Mesenchymal stem cell (in vitro differentiated cells and primary cell): Measurements from ENCODE around the gene AIG1.

ENCODE experiments used
- DNase-seq: peaks from one replicate; pipeline ENCODE4 v3.0.0-alpha.2; 2013
- H2AFZ ChIP-seq: one replicate; pipeline ENCODE4 v1.6.1; 2013; ENCODE audit warnings: low read depth, mild to moderate bottlenecking, control low read depth, inconsistent platforms, low read length, moderate library complexity
- H2AK5ac ChIP-seq: 2 replicates; pipeline ENCODE4 v1.6.1; 2013; ENCODE audit warnings: low read length, moderate library complexity, mild to moderate bottlenecking, inconsistent platforms; ENCODE audit not compliant: severe bottlenecking
- H2BK120ac ChIP-seq: one replicate; pipeline ENCODE4 v1.6.1; 2013; ENCODE audit warnings: low read depth, mild to moderate bottlenecking, inconsistent platforms, low read length, moderate library complexity
- H2BK12ac ChIP-seq, 2 experiments: one replicate each; pipeline ENCODE4 v1.6.1; 2013; ENCODE audit warnings: inconsistent platforms in 2 of 2, low read length in 2 of 2, mild to moderate bottlenecking in 2 of 2, moderate library complexity in 2 of 2, control low read depth in 1 of 2
- H2BK15ac ChIP-seq: one replicate; pipeline ENCODE4 v1.6.1; 2013; ENCODE audit warnings: mild to moderate bottlenecking, low read depth, inconsistent platforms; ENCODE audit not compliant: poor library complexity, severe bottlenecking
- H2BK5ac ChIP-seq: 2 replicates; pipeline ENCODE4 v1.6.1; 2013; ENCODE audit warnings: low read depth, mild to moderate bottlenecking, low read length, control low read depth, inconsistent platforms; ENCODE audit not compliant: poor library complexity, severe bottlenecking
- H3K14ac ChIP-seq, 2 experiments: one replicate each; pipeline ENCODE4 v1.6.1; 2013; ENCODE audit warnings: inconsistent platforms in 2 of 2, low read length in 2 of 2, control low read depth in 1 of 2, mild to moderate bottlenecking in 1 of 2, moderate library complexity in 1 of 2
- H3K18ac ChIP-seq, 2 experiments: one replicate each; pipeline ENCODE4 v1.6.1; 2013; ENCODE audit warnings: inconsistent platforms in 2 of 2, low read length in 2 of 2, control low read depth in 1 of 2, low read depth in 1 of 2, mild to moderate bottlenecking in 1 of 2
- H3K23ac ChIP-seq, 2 experiments: one replicate each; pipeline ENCODE4 v1.6.1; 2013; ENCODE audit warnings: inconsistent platforms in 2 of 2, low read length in 2 of 2, mild to moderate bottlenecking in 2 of 2, moderate library complexity in 2 of 2, control low read depth in 1 of 2
- H3K27ac ChIP-seq: 2 replicates; pipeline ENCODE4 v1.5.1; 2013; ENCODE audit warnings: mild to moderate bottlenecking, moderate library complexity, low read length, control low read depth, inconsistent platforms; ENCODE audit not compliant: poor library complexity, severe bottlenecking
- H3K27me3 ChIP-seq, 2 experiments: 2 replicates each; pipeline versions ENCODE4 v1.6.1 to v1.7.0; 2013; ENCODE audit warnings: low read length in 2 of 2, mild to moderate bottlenecking in 2 of 2, moderate library complexity in 2 of 2, control low read depth in 1 of 2, inconsistent platforms in 1 of 2; ENCODE audit not compliant: control insufficient read depth in 1 of 2, insufficient read depth in 1 of 2
- H3K36me3 ChIP-seq, 2 experiments: 2 replicates each; pipeline versions ENCODE4 v1.6.1 to v1.7.0; 2013; ENCODE audit warnings: low read length in 2 of 2, control low read depth in 1 of 2, inconsistent platforms in 1 of 2, low read depth in 1 of 2, mild to moderate bottlenecking in 1 of 2; ENCODE audit not compliant: insufficient read depth in 2 of 2, control insufficient read depth in 1 of 2
- H3K4ac ChIP-seq, 2 experiments: one replicate each; pipeline ENCODE4 v1.6.1; 2013; ENCODE audit warnings: inconsistent platforms in 2 of 2, low read length in 2 of 2, mild to moderate bottlenecking in 2 of 2, moderate library complexity in 2 of 2, control low read depth in 1 of 2, low read depth in 1 of 2
- H3K4me1 ChIP-seq: 2 replicates; pipeline ENCODE4 v1.6.1; 2013; ENCODE audit warnings: low read depth, low read length, control low read depth; ENCODE audit not compliant: control insufficient read depth, insufficient read depth
- H3K4me2 ChIP-seq: 2 replicates; pipeline ENCODE4 v1.6.1; 2013; ENCODE audit warnings: low read length, mild to moderate bottlenecking, inconsistent platforms; ENCODE audit not compliant: poor library complexity, severe bottlenecking
- H3K4me3 ChIP-seq, 2 experiments: 2 replicates each; pipeline versions ENCODE4 v1.5.1 to v1.7.0; 2013; ENCODE audit warnings: low read length in 2 of 2, mild to moderate bottlenecking in 2 of 2, control low read depth in 1 of 2, low read depth in 1 of 2; ENCODE audit not compliant: insufficient read depth in 1 of 2
- H3K79me1 ChIP-seq: replicated peaks from 2 replicates; pipeline ENCODE4 v1.6.1; 2013; ENCODE audit warnings: mild to moderate bottlenecking, control low read depth, low read length, inconsistent platforms; ENCODE audit not compliant: poor library complexity, severe bottlenecking
- H3K9ac ChIP-seq: 2 replicates; pipeline ENCODE4 v1.7.0; 2013; ENCODE audit warnings: mild to moderate bottlenecking, low read length, moderate library complexity
- H3K9me3 ChIP-seq: 2 replicates; pipeline ENCODE4 v1.7.0; 2013; ENCODE audit warnings: mild to moderate bottlenecking, low read length; ENCODE audit not compliant: control insufficient read depth
- H4K8ac ChIP-seq: one replicate; pipeline ENCODE4 v1.6.1; 2013; ENCODE audit warnings: inconsistent platforms, mild to moderate bottlenecking, low read length, moderate library complexity
- H4K91ac ChIP-seq: one replicate; pipeline ENCODE4 v1.6.1; 2013; ENCODE audit warnings: mild to moderate bottlenecking, low read length, inconsistent platforms
- WGBS: methylation state at CpG from one replicate; pipeline ENCODE4 v1.1.7; 2013; ENCODE audit warnings: mixed read lengths; 5-methylcytosine and 5-hydroxymethylcytosine counted together

The AIG1 gene

GRCh38 chr6:143225929-143226328, 165.2 kb downstream of the AIG1 start:
- no peak overlapping the region for H3K4ac ChIP-seq
- no peak for DNase-seq
- no peak overlapping the region for H2AK5ac ChIP-seq
- no peak overlapping the region for H3K27ac ChIP-seq
- no peak overlapping the region for H2BK120ac ChIP-seq
- peaks cover 3% of the 10 kb centered on the region for H3K4me1 ChIP-seq
- no peak overlapping the region for H2BK5ac ChIP-seq
- H4K8ac ChIP-seq = no peak overlapping the region
- H3K14ac ChIP-seq = no peak overlapping the region
- H2BK15ac ChIP-seq = no peak overlapping the region
- H3K23ac ChIP-seq = no peak overlapping the region
- 100% methylated on average over 1 of the region's 2 CpGs for WGBS
- no peaks in the 10 kb centered on the region for H3K9me3 ChIP-seq
- no peak overlapping the region for H3K4me3 ChIP-seq
- H2BK12ac ChIP-seq = no peak overlapping the region
- no peak overlapping the region for H3K9ac ChIP-seq
- no peak overlapping the region for H3K4me2 ChIP-seq
- no peaks in the 10 kb centered on the region for H3K36me3 ChIP-seq
- no peak overlapping the region for H3K18ac ChIP-seq
- no peak overlapping the region for H4K91ac ChIP-seq
- no peak overlapping the region for H2AFZ ChIP-seq
- H3K27me3 ChIP-seq = no peaks in the 10 kb centered on the region
- no peaks in the 10 kb centered on the region for H3K79me1 ChIP-seq

DNA sequence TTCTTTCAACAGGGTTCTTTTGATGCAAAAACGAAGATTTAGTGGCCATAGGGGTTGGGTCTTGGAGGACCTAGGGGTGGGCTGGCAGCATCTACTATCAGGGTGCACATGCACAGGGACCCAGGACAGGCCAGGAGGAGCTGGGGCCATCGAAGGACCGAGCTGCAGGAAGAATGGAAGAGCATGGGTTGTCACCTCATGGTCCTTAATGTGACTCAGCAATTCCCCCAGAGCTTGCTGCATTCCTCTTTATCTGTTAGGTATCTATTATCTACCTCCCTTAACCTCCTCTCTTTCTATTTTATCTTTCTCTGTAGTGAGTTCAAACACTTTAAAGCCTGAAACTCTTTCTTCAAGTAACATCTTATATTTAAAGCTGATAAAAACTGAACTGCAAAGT, 167.0 kb downstream of the AIG1 start:
- WGBS = 74% methylated on average over 3 of the region's 3 CpGs
- Histone ChIP-seq H3K18ac (no peak overlapping the region), H3K14ac (no peak overlapping the region), H3K23ac (no peak overlapping the region), H4K8ac (no peak overlapping the region), H3K4ac (no peak overlapping the region), H2AFZ (no peak overlapping the region), H3K27ac (no peak overlapping the region), H3K4me2 (no peak overlapping the region), H3K27me3 (no peaks in the 10 kb centered on the region), H3K4me3 (no peak overlapping the region), H3K36me3 (no peaks in the 10 kb centered on the region), H3K79me1 (no peaks in the 10 kb centered on the region), H3K9ac (no peak overlapping the region), H4K91ac (no peak overlapping the region), H2BK12ac (no peak overlapping the region), H2BK15ac (no peak overlapping the region), H3K9me3 (no peaks in the 10 kb centered on the region), H2AK5ac (no peak overlapping the region), H2BK120ac (no peak overlapping the region), H2BK5ac (no peak overlapping the region), H3K4me1 (peaks cover 3% of the 10 kb centered on the region)
- DNase-seq = no peak

GRCh38 chr6:143229400-143229799, 168.7 kb downstream of the AIG1 start:
- H3K27ac ChIP-seq = no peak overlapping the region
- no peak overlapping the region for H4K8ac ChIP-seq
- H2BK12ac ChIP-seq = no peak overlapping the region
- no peaks in the 10 kb centered on the region for H3K27me3 ChIP-seq
- H4K91ac ChIP-seq = no peak overlapping the region
- H2BK120ac ChIP-seq = no peak overlapping the region
- no peak overlapping the region for H3K4me3 ChIP-seq
- DNase-seq = no peak
- H3K4me2 ChIP-seq = no peak overlapping the region
- no peak overlapping the region for H3K4ac ChIP-seq
- WGBS = no CpG with 5 or more reads among the region's 1 CpG
- H2AFZ ChIP-seq = no peak overlapping the region
- H3K14ac ChIP-seq = no peak overlapping the region
- H3K9ac ChIP-seq = no peak overlapping the region
- no peak overlapping the region for H2BK5ac ChIP-seq
- H3K23ac ChIP-seq = no peak overlapping the region
- H3K18ac ChIP-seq = no peak overlapping the region
- H2BK15ac ChIP-seq = no peak overlapping the region
- H3K36me3 ChIP-seq = no peaks in the 10 kb centered on the region
- H2AK5ac ChIP-seq = no peak overlapping the region
- H3K79me1 ChIP-seq = no peaks in the 10 kb centered on the region
- no peaks in the 10 kb centered on the region for H3K4me1 ChIP-seq
- H3K9me3 ChIP-seq = no peaks in the 10 kb centered on the region

DNA sequence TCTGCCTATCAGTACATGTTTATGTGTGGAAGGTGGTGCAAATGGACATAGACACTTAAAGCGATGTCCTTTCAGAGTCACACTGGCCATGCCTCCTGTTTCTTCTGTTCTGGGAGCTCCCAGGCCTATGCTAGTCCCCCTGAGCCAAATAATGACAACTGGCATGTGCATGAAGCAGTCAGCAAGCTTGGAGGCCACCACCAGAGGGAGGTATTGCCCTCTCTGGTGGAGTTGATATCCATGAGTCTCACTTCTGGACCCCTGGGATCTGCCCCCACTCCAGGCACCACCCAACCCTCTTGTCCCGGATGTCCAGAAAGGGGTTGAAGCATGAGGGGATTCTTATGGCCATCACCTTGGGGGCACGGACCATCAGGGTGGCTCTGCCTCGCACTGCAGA, 172.2 kb downstream of the AIG1 start:
- Histone ChIP-seq H2BK15ac (no peak overlapping the region), H3K27me3 (no peaks in the 10 kb centered on the region), H3K18ac (no peak overlapping the region), H3K4me3 (no peak overlapping the region), H3K9me3 (no peaks in the 10 kb centered on the region), H2BK120ac (no peak overlapping the region), H4K8ac (no peak overlapping the region), H2AFZ (no peak overlapping the region), H3K79me1 (peaks cover 2% of the 10 kb centered on the region), H3K23ac (no peak overlapping the region), H3K9ac (no peak overlapping the region), H2AK5ac (no peak overlapping the region), H3K36me3 (no peaks in the 10 kb centered on the region), H3K4ac (no peak overlapping the region), H3K27ac (no peak overlapping the region), H3K14ac (no peak overlapping the region), H4K91ac (peak overlapping the region; percentile 50), H2BK5ac (no peak overlapping the region), H3K4me1 (peaks cover 2% of the 10 kb centered on the region), H3K4me2 (peak overlapping the region; percentile 21), H2BK12ac (no peak overlapping the region)
- peak; percentile 37 for DNase-seq
- 80% methylated on average over 3 of the region's 4 CpGs for WGBS
